ENCODE measurements around the gene SLC5A11.

DNA sequence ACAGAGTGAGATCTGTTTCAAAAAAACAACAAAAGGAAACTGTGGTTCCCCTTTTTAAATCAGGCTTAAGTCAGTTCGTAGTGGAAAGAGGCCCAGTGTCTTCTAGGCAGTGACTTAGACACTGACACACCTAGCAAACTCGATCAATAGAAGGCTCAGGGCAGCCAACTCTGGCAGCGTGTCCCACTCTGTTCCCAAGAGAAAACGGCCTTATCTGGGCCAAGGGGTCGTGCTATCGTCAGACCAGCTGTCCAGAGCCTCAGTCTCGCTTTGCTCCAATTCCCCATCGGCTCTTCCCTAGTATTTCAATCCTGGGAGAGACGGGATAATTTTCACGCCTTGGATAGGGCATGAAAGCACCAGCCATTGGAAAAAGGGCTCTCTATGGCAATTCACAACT, 72.9 kb downstream of the SLC5A11 start:
- TF ChIP-seq POLR2A (IDR thresholded peaks at IDR 0.05; ENCODE audit: low read depth, low read length) (no peak), TAF1 (IDR thresholded peaks at IDR 0.05; ENCODE audit: borderline replicate concordance, low read depth, low read length) (no peak), POLR2AphosphoS5 (IDR thresholded peaks at IDR 0.05; ENCODE audit: low read depth, low read length) (peak; percentile 36; the same call in 1 of the 2 replicates)
